Measurements from ENCODE around the gene FBXO31. TPM values are rescaled to one million over a fixed set of nuclear protein-coding genes. Genes with fewer than 3 reads are reported as not detected.

The FBXO31 gene
- total RNA-seq, 1 experiment from 2014 or later = 17.1 TPM

- no peak for DNase-seq
- Histone ChIP-seq H3K9me3 (ENCODE audit: low read length) (no peaks in the 10 kb centered on the region), H3K36me3 (ENCODE audit: insufficient read depth, low read length) (no peaks in the 10 kb centered on the region), H3K9ac (ENCODE audit: low read length) (no peak overlapping the region), H3K27me3 (ENCODE audit: low read length) (no peaks in the 10 kb centered on the region), H3K4me1 (ENCODE audit: low read length) (no peaks in the 10 kb centered on the region), H2AFZ (ENCODE audit: low read length) (no peak overlapping the region), H3K27ac (ENCODE audit: low read length) (no peak overlapping the region), H3K4me2 (ENCODE audit: low read depth, low read length, poor library complexity, severe bottlenecking) (no peak overlapping the region), H4K20me1 (ENCODE audit: insufficient read depth, low read depth, low read length) (0 out of 2 replicates have a peak, but pooled peaks cover 5% of the 10 kb centered on the region), H3K9me2 (replicated peaks; ENCODE audit: insufficient read depth, low read length) (no peaks in the 10 kb centered on the region), H3K4me3 (ENCODE audit: low read length) (no peak overlapping the region), H3K79me2 (ENCODE audit: low read length) (no peaks in the 10 kb centered on the region)
Observed at GRCh38 chr16:87414251-87414680, 30.7 kb upstream of the FBXO31 start.

DNA sequence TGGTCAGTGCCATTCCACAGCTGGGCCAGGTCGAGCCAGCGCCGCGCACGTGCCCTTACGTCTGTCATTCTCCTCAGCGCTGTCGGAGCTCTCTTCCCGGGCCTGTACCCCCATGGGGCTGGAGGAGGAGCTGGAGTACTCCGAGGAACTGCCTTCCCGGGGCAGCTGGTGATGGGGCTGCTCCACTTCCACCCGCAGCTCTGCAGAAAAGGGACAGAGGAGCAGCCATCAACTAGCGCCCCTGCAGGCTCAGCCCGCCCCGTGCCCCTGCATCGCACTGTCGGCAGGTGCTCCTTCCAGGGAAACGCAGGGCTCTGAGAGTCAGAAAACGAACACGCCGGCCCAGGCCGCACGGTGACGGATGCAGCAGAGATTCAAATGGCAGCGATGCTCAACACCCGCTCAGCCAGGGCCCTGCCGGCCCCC, 29.4 kb upstream of the FBXO31 start:
- no peak overlapping the region for H3K4me3 ChIP-seq (ENCODE audit: low read length)
- no peaks in the 10 kb centered on the region for H3K79me2 ChIP-seq (ENCODE audit: low read length)
- H2AFZ ChIP-seq (ENCODE audit: low read length) = no peak overlapping the region
- H4K20me1 ChIP-seq (ENCODE audit: insufficient read depth, low read depth, low read length) = 0 out of 2 replicates have a peak, but pooled peaks cover 5% of the 10 kb centered on the region
- no peak overlapping the region for H3K27ac ChIP-seq (ENCODE audit: low read length)
- H3K4me1 ChIP-seq (ENCODE audit: low read length) = no peaks in the 10 kb centered on the region
- no peak for DNase-seq
- no peak overlapping the region for H3K9ac ChIP-seq (ENCODE audit: low read length)
- H3K4me2 ChIP-seq (ENCODE audit: low read depth, low read length, poor library complexity, severe bottlenecking) = no peak overlapping the region
- H3K36me3 ChIP-seq (ENCODE audit: insufficient read depth, low read length) = no peaks in the 10 kb centered on the region
- H3K9me3 ChIP-seq (ENCODE audit: low read length) = no peaks in the 10 kb centered on the region
- H3K9me2 ChIP-seq (replicated peaks; ENCODE audit: insufficient read depth, low read length) = no peaks in the 10 kb centered on the region
- H3K27me3 ChIP-seq (ENCODE audit: low read length) = no peaks in the 10 kb centered on the region

GRCh38 chr16:87412371-87412995, 28.9 kb upstream of the FBXO31 start:
- H3K4me3 ChIP-seq (ENCODE audit: low read length) = no peak overlapping the region
- H3K9me3 ChIP-seq (ENCODE audit: low read length) = no peaks in the 10 kb centered on the region
- no peaks in the 10 kb centered on the region for H3K79me2 ChIP-seq (ENCODE audit: low read length)
- no peak overlapping the region for H3K27ac ChIP-seq (ENCODE audit: low read length)
- 0 out of 2 replicates have a peak, but pooled peaks cover 5% of the 10 kb centered on the region for H4K20me1 ChIP-seq (ENCODE audit: insufficient read depth, low read depth, low read length)
- no peak overlapping the region for H2AFZ ChIP-seq (ENCODE audit: low read length)
- H3K9me2 ChIP-seq (replicated peaks; ENCODE audit: insufficient read depth, low read length) = no peaks in the 10 kb centered on the region
- H3K36me3 ChIP-seq (ENCODE audit: insufficient read depth, low read length) = no peaks in the 10 kb centered on the region
- H3K27me3 ChIP-seq (ENCODE audit: low read length) = no peaks in the 10 kb centered on the region
- H3K4me2 ChIP-seq (ENCODE audit: low read depth, low read length, poor library complexity, severe bottlenecking) = no peak overlapping the region
- DNase-seq = no peak
- H3K4me1 ChIP-seq (ENCODE audit: low read length) = no peaks in the 10 kb centered on the region
- no peak overlapping the region for H3K9ac ChIP-seq (ENCODE audit: low read length)

GRCh38 chr16:87411375-87412271, 28.0 kb upstream of the FBXO31 start:
- Histone ChIP-seq H3K4me3 (ENCODE audit: low read length) (no peak overlapping the region), H3K27me3 (ENCODE audit: low read length) (no peaks in the 10 kb centered on the region), H3K79me2 (ENCODE audit: low read length) (no peaks in the 10 kb centered on the region), H4K20me1 (ENCODE audit: insufficient read depth, low read depth, low read length) (0 out of 2 replicates have a peak, but pooled peaks cover 5% of the 10 kb centered on the region), H2AFZ (ENCODE audit: low read length) (no peak overlapping the region), H3K9me3 (ENCODE audit: low read length) (no peaks in the 10 kb centered on the region), H3K4me1 (ENCODE audit: low read length) (no peaks in the 10 kb centered on the region), H3K9ac (ENCODE audit: low read length) (no peak overlapping the region), H3K4me2 (ENCODE audit: low read depth, low read length, poor library complexity, severe bottlenecking) (no peak overlapping the region), H3K9me2 (replicated peaks; ENCODE audit: insufficient read depth, low read length) (no peaks in the 10 kb centered on the region), H3K27ac (ENCODE audit: low read length) (no peak overlapping the region), H3K36me3 (ENCODE audit: insufficient read depth, low read length) (no peaks in the 10 kb centered on the region)
- DNase-seq = no peak

- Histone ChIP-seq H3K9me3 (ENCODE audit: low read length) (no peaks in the 10 kb centered on the region), H3K9me2 (replicated peaks; ENCODE audit: insufficient read depth, low read length) (no peaks in the 10 kb centered on the region), H3K27ac (ENCODE audit: low read length) (no peak overlapping the region), H2AFZ (ENCODE audit: low read length) (no peak overlapping the region), H3K36me3 (ENCODE audit: insufficient read depth, low read length) (no peaks in the 10 kb centered on the region), H3K4me1 (ENCODE audit: low read length) (no peaks in the 10 kb centered on the region), H3K9ac (ENCODE audit: low read length) (no peak overlapping the region), H3K4me2 (ENCODE audit: low read depth, low read length, poor library complexity, severe bottlenecking) (no peak overlapping the region), H3K27me3 (ENCODE audit: low read length) (no peaks in the 10 kb centered on the region), H3K4me3 (ENCODE audit: low read length) (no peak overlapping the region), H4K20me1 (ENCODE audit: insufficient read depth, low read depth, low read length) (0 out of 2 replicates have a peak, but pooled peaks cover 5% of the 10 kb centered on the region), H3K79me2 (ENCODE audit: low read length) (no peaks in the 10 kb centered on the region)
- no peak for DNase-seq
Observed at GRCh38 chr16:87410968-87411367, 27.4 kb upstream of the FBXO31 start.

- H3K27me3 ChIP-seq (ENCODE audit: low read length) = no peaks in the 10 kb centered on the region
- H3K27ac ChIP-seq (ENCODE audit: low read length) = no peak overlapping the region
- no peak overlapping the region for H3K4me3 ChIP-seq (ENCODE audit: low read length)
- H3K4me1 ChIP-seq (ENCODE audit: low read length) = no peaks in the 10 kb centered on the region
- H3K36me3 ChIP-seq (ENCODE audit: insufficient read depth, low read length) = no peaks in the 10 kb centered on the region
- no peaks in the 10 kb centered on the region for H3K79me2 ChIP-seq (ENCODE audit: low read length)
- DNase-seq = no peak
- 0 out of 2 replicates have a peak, but pooled peaks cover 5% of the 10 kb centered on the region for H4K20me1 ChIP-seq (ENCODE audit: insufficient read depth, low read depth, low read length)
- no peaks in the 10 kb centered on the region for H3K9me2 ChIP-seq (replicated peaks; ENCODE audit: insufficient read depth, low read length)
- H3K9me3 ChIP-seq (ENCODE audit: low read length) = no peaks in the 10 kb centered on the region
- H2AFZ ChIP-seq (ENCODE audit: low read length) = no peak overlapping the region
- no peak overlapping the region for H3K9ac ChIP-seq (ENCODE audit: low read length)
- no peak overlapping the region for H3K4me2 ChIP-seq (ENCODE audit: low read depth, low read length, poor library complexity, severe bottlenecking)
Observed at GRCh38 chr16:87410530-87410929, 27.0 kb upstream of the FBXO31 start.

DNA sequence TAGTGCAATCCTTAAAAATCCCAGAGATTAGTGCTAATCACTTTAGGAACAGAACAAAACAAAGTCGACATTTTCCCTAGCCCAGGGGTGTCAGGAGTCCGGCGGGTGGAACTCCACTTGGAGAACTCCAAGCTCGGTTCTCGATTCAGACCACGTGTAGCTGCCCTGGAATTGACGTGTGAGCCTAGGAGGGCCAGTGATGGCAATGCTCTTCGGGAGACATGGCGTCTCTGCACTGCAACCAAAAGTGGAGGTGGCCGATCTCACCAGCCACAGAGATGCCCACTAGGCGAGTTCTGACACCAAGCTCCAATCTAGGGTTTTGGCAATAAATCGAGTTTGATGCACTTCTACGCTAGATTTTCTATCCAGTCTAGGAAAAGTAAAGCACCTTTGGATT, 26.2 kb upstream of the FBXO31 start:
- Histone ChIP-seq H3K4me2 (ENCODE audit: low read depth, low read length, poor library complexity, severe bottlenecking) (no peak overlapping the region), H3K79me2 (ENCODE audit: low read length) (no peaks in the 10 kb centered on the region), H3K9me3 (ENCODE audit: low read length) (no peaks in the 10 kb centered on the region), H3K27ac (ENCODE audit: low read length) (no peak overlapping the region), H3K4me1 (ENCODE audit: low read length) (no peaks in the 10 kb centered on the region), H4K20me1 (ENCODE audit: insufficient read depth, low read depth, low read length) (0 out of 2 replicates have a peak, but pooled peaks cover 5% of the 10 kb centered on the region), H3K4me3 (ENCODE audit: low read length) (no peak overlapping the region), H3K27me3 (ENCODE audit: low read length) (no peaks in the 10 kb centered on the region), H2AFZ (ENCODE audit: low read length) (no peak overlapping the region), H3K36me3 (ENCODE audit: insufficient read depth, low read length) (peaks cover under 1% of the 10 kb centered on the region; the same call in 1 of the 2 replicates), H3K9me2 (replicated peaks; ENCODE audit: insufficient read depth, low read length) (no peaks in the 10 kb centered on the region), H3K9ac (ENCODE audit: low read length) (no peak overlapping the region)
- no peak for DNase-seq

- Histone ChIP-seq H3K4me2 (ENCODE audit: low read depth, low read length, poor library complexity, severe bottlenecking) (no peak overlapping the region), H3K9me3 (ENCODE audit: low read length) (no peaks in the 10 kb centered on the region), H3K27ac (ENCODE audit: low read length) (no peak overlapping the region), H3K36me3 (ENCODE audit: insufficient read depth, low read length) (peaks cover 4% of the 10 kb centered on the region; the same call in 1 of the 2 replicates), H4K20me1 (ENCODE audit: insufficient read depth, low read depth, low read length) (0 out of 2 replicates have a peak, but pooled peaks cover 5% of the 10 kb centered on the region), H3K4me3 (ENCODE audit: low read length) (no peak overlapping the region), H3K79me2 (ENCODE audit: low read length) (no peaks in the 10 kb centered on the region), H3K9ac (ENCODE audit: low read length) (no peak overlapping the region), H3K9me2 (replicated peaks; ENCODE audit: insufficient read depth, low read length) (no peaks in the 10 kb centered on the region), H2AFZ (ENCODE audit: low read length) (no peak overlapping the region), H3K4me1 (ENCODE audit: low read length) (no peaks in the 10 kb centered on the region), H3K27me3 (ENCODE audit: low read length) (no peaks in the 10 kb centered on the region)
- no peak for DNase-seq
Observed at GRCh38 chr16:87409153-87409552, 25.6 kb upstream of the FBXO31 start.

All from Karpas-422 (cell line).